Endothelial cell of umbilical vein (primary cell): Measurements from ENCODE around the gene CALCR. TPM values are rescaled to one million over a fixed set of nuclear protein-coding genes. Genes with fewer than 3 reads are reported as not detected.

Source experiments
- BruUV-seq: library from RNA; stranded (reverse); fragments of 400-500 nt; replicated peaks from 2 replicates; lab custom pipeline; 2021; lab: Mats Ljungman, UMichigan
- CTCF ChIA-PET: fragments of 300-600, 350-600 bp; sonication (Branson Sonifier 250); formaldehyde crosslinking; loops from one replicate; lab custom pipeline; 2021; ENCODE audit warnings: antibody characterized with exemption, inconsistent platforms; lab: Charles Lee
- POLR2A ChIA-PET: fragments of 300-600, 350-600 bp; sonication (Branson Sonifier 250); formaldehyde crosslinking; loops from one replicate; lab custom pipeline; 2021; ENCODE audit warnings: antibody characterized with exemption, inconsistent platforms; lab: Charles Lee
- DNase-seq: peaks from one replicate; pipeline ENCODE4 v3.0.0-alpha.2; 2011; ENCODE audit warnings: low read depth, low spot score
- FAIRE-seq: peaks from 2 replicates; lab custom pipeline; 2011; peaks lifted over from hg19 to GRCh38; lab: Jason Lieb, UNC
- H2AFZ ChIP-seq: 2 replicates; pipeline ENCODE4 v1.6.0; 2012; ENCODE audit warnings: low read depth, low read length, control low read depth, inconsistent platforms
- H3K27ac ChIP-seq: 2 replicates; pipeline ENCODE4 v1.5.1; 2011; ENCODE audit warnings: low read depth, mild to moderate bottlenecking, control low read depth, low read length, moderate library complexity; ENCODE audit not compliant: insufficient read depth
- H3K27me3 ChIP-seq, 2 experiments: 2 replicates each; pipeline versions ENCODE4 v1.6.0 to v1.6.1; 2011; ENCODE audit warnings: low read length in 2 of 2, mixed read lengths in 1 of 2; ENCODE audit not compliant: control insufficient read depth in 2 of 2, insufficient read depth in 2 of 2
- H3K36me3 ChIP-seq, 2 experiments: 2 replicates in 1 of 2; 3 replicates in 1 of 2; pipeline ENCODE4 v1.5.1; 2011; ENCODE audit warnings: low read length in 2 of 2, mild to moderate bottlenecking in 1 of 2, moderate library complexity in 1 of 2; ENCODE audit not compliant: control insufficient read depth in 2 of 2, insufficient read depth in 2 of 2; ENCODE audit errors: extremely low read depth in 1 of 2
- H3K4me1 ChIP-seq: 3 replicates; pipeline ENCODE4 v1.5.1; 2011; ENCODE audit warnings: mild to moderate bottlenecking, low read length; ENCODE audit not compliant: control insufficient read depth, insufficient read depth; ENCODE audit errors: extremely low read depth
- H3K4me2 ChIP-seq: 2 replicates; pipeline ENCODE4 v1.6.1; 2011; ENCODE audit warnings: low read length, control low read depth, mixed read lengths; ENCODE audit not compliant: insufficient read depth
- H3K4me3 ChIP-seq, 3 experiments: fragments of 200-600 bp in 1 of 3; sonication (generic), shearing (Covaris generic) in 1 of 3; replicated peaks in 1 of 3; 2 replicates each; pipeline ENCODE4 v1.5.1; 2011 to 2016; ENCODE audit warnings: control low read depth in 3 of 3, low read length in 3 of 3, mild to moderate bottlenecking in 2 of 3, inconsistent platforms in 1 of 3, low read depth in 1 of 3, moderate library complexity in 1 of 3; ENCODE audit not compliant: insufficient read depth in 1 of 3
- H3K79me2 ChIP-seq: 2 replicates; pipeline ENCODE4 v1.6.0; 2012; ENCODE audit warnings: low read length, inconsistent platforms; ENCODE audit not compliant: control insufficient read depth, insufficient read depth
- H3K9ac ChIP-seq: replicated peaks from 2 replicates; pipeline ENCODE3; 2011; ENCODE audit warnings: low read length, control low read depth; ENCODE audit not compliant: insufficient read depth; ENCODE audit errors: extremely low read depth
- H3K9me1 ChIP-seq: replicated peaks from 3 replicates; pipeline ENCODE4 v1.6.0; 2011; ENCODE audit warnings: mild to moderate bottlenecking, low read length; ENCODE audit not compliant: control insufficient read depth, insufficient read depth; ENCODE audit errors: extremely low read depth
- H3K9me3 ChIP-seq: replicated peaks from 2 replicates; pipeline ENCODE4 v1.5.1; 2012; ENCODE audit warnings: low read length, inconsistent platforms; ENCODE audit not compliant: control insufficient read depth, insufficient read depth
- H4K20me1 ChIP-seq: replicated peaks from 2 replicates; pipeline ENCODE3; 2011; ENCODE audit warnings: mild to moderate bottlenecking, low read length; ENCODE audit not compliant: control insufficient read depth, insufficient read depth; ENCODE audit errors: extremely low read depth
- EZH2 ChIP-seq: IDR thresholded peaks from 2 replicates; pipeline ENCODE4 v1.6.1; 2012; ENCODE audit warnings: borderline replicate concordance, low read depth, mild to moderate bottlenecking, moderate library complexity, low read length, inconsistent platforms; ENCODE audit not compliant: severe bottlenecking
- FOS ChIP-seq: IDR thresholded peaks from 2 replicates; pipeline ENCODE4 v1.6.1; 2011; ENCODE audit warnings: mild to moderate bottlenecking, low read length, moderate library complexity, borderline replicate concordance; ENCODE audit not compliant: insufficient read depth
- MYC ChIP-seq: IDR thresholded peaks from one replicate; pipeline ENCODE4 v1.6.1; 2011; ENCODE audit warnings: mild to moderate bottlenecking, low read depth, low read length
- POLR2A ChIP-seq: IDR thresholded peaks from 2 replicates; pipeline ENCODE4 v1.6.1; 2012; ENCODE audit warnings: low read depth, mild to moderate bottlenecking, control low read depth, low read length
- dilution Hi-C: fragments of 300-500 bp; cut with MboI; formaldehyde crosslinking; loops from one replicate; pipeline ENCODE4 v1.15.0; 2019; ENCODE audit warnings: low sequenced_read_pairs; ENCODE audit not compliant: extremely low pct_ligation_motif_present
- intact Hi-C: fragments of 100-400 bp; cut with micrococcal nuclease; formaldehyde crosslinking; loops from one replicate; pipeline ENCODE4 v1.10.0; 2022
- polyA plus RNA-seq, 4 experiments: library from polyadenylated mRNA; depleted of rRNA in 3 of 4; stranded (reverse) in 3 of 4; unstranded in 1 of 4; fragments of >200 nt; gene quantifications; 2 replicates each; pipeline versions ENCODE4 v1.2.1 to v1.2.3, GENCODE V29; 2011 to 2012; ENCODE audit warnings: missing spikeins in 1 of 4
- total RNA-seq: library from RNA; stranded (reverse); gene quantifications from 2 replicates; pipeline ENCODE4 v1.2.3, GENCODE V29; 2021
- TF ChIP-seq, protein P1 (sequence below), 2 donors: IDR thresholded peaks; 1 replicate in 1 of 2; 2 replicates in 1 of 2; pipeline ENCODE4 v1.5.1; 2011; ENCODE audit warnings: low read length in 2 of 2, mild to moderate bottlenecking in 2 of 2, moderate library complexity in 2 of 2, control low read depth in 1 of 2, inconsistent platforms in 1 of 2, low read depth in 1 of 2; ENCODE audit not compliant: insufficient read depth in 1 of 2; ENCODE audit errors: extremely low read depth in 1 of 2
- TF ChIP-seq, protein P2 (sequence below): IDR thresholded peaks from 2 replicates; pipeline ENCODE4 v1.6.1; 2011; ENCODE audit not compliant: insufficient read depth, insufficient read length

CALCR gene
- total and polyA plus RNA-seq, 2 donors (not counting 3 experiments of a cell fraction or from before 2014, with no cell fraction given): not detected

DNA sequence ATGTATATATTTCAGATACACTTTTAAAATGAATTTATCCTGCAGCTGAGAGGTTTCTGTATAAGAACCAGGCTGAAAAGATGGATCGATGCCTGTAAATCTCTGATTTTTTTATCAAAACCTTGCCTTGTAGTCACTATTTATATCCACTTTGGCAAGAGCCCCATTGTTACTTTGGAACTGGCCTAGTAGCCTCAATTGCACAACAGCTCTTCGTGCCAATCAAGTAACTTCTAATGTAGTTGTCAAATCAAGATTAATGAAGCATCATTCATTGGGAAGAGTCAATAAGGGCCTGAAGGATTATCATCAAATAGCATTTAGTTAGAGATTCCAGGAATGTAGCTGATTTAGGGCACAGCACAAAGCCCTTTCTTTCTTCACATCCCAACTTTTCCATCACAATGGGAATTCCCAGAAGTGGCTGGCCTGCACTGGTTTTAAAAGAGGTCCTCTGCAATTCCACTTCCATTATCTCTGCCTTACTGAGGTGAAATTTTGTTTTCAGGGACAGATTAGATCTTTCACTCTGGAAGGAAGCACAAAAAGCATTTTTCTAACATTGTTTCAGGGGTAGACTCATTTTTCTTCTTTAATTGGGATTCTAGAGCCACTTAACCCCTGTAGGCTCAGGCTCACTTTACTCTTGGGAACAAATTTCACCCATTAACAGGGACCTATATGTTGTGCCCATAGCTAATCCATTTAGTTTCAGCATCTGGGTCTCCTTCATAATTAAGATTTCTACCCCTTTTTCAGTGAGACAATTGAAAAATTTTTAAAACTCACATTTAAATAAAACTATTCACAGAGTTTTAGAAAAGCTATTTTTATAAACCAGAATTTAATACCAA lies 97.8 kb downstream of the CALCR start:
- Histone ChIP-seq H3K4me1 (no peaks in the 10 kb centered on the region), H3K36me3 (no peaks in the 10 kb centered on the region), H3K79me2 (no peaks in the 10 kb centered on the region), H2AFZ (no peak overlapping the region), H3K9me3 (no peaks in the 10 kb centered on the region), H3K9ac (no peak overlapping the region), H3K27ac (no peak overlapping the region), H3K27me3 (no peaks in the 10 kb centered on the region), H3K9me1 (no peaks in the 10 kb centered on the region), H3K4me3 (no peak overlapping the region), H4K20me1 (no peaks in the 10 kb centered on the region), H3K4me2 (no peak overlapping the region)
- BruUV-seq: no TSS peak
- POLR2A ChIA-PET: no interaction called here
- TF ChIP-seq POLR2A: no peak
- no peak for TF ChIP-seq MYC
- TF ChIP-seq FOS: no peak
- no peak for TF ChIP-seq EZH2
- TF ChIP-seq, protein P1, sequence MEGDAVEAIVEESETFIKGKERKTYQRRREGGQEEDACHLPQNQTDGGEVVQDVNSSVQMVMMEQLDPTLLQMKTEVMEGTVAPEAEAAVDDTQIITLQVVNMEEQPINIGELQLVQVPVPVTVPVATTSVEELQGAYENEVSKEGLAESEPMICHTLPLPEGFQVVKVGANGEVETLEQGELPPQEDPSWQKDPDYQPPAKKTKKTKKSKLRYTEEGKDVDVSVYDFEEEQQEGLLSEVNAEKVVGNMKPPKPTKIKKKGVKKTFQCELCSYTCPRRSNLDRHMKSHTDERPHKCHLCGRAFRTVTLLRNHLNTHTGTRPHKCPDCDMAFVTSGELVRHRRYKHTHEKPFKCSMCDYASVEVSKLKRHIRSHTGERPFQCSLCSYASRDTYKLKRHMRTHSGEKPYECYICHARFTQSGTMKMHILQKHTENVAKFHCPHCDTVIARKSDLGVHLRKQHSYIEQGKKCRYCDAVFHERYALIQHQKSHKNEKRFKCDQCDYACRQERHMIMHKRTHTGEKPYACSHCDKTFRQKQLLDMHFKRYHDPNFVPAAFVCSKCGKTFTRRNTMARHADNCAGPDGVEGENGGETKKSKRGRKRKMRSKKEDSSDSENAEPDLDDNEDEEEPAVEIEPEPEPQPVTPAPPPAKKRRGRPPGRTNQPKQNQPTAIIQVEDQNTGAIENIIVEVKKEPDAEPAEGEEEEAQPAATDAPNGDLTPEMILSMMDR (IDR thresholded peaks at IDR 0.05; ENCODE audit: extremely low read depth in 1 of 2, insufficient read depth in 1 of 2, low read depth in 1 of 2, low read length in 2 of 2): no peak
- TF ChIP-seq, protein P2, sequence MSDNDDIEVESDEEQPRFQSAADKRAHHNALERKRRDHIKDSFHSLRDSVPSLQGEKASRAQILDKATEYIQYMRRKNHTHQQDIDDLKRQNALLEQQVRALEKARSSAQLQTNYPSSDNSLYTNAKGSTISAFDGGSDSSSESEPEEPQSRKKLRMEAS: no peak
- intact Hi-C loops: no loop called here
- dilution Hi-C loops: no loop called here
- DNase-seq (no peak), FAIRE-seq (no peak)
- CTCF ChIA-PET: interaction anchor here (1.4 kb wide), 1 partner anchor 34 kb away, joined by 4 read pairs; no protein-coding TSS in a partner anchor
